K562 (cell line): ENCODE results near the gene ARAF. TPM values are rescaled to one million over a fixed set of nuclear protein-coding genes. Genes with fewer than 3 reads are reported as not detected.

Experiments
- ARID2 ChIP-seq: fragments of 450-650 bp; IDR thresholded peaks from 2 replicates; pipeline ENCODE4 v1.6.1; 2017; ENCODE audit warnings: antibody characterized with exemption, mild to moderate bottlenecking
- ARNT ChIP-seq, 2 experiments: fragments of 450-650 bp; IDR thresholded peaks; 2 replicates each; pipeline ENCODE4 v1.6.1; 2016; ENCODE audit warnings: mild to moderate bottlenecking in 1 of 2
- CEBPB ChIP-seq: fragments of 450-650 bp; IDR thresholded peaks from 2 replicates; pipeline ENCODE4 v1.6.1; 2016; ENCODE audit warnings: missing genetic modification characterization, missing compliant biosample characterization
- ETS2 ChIP-seq: IDR thresholded peaks from 2 replicates; pipeline ENCODE4 v1.6.1; 2016; ENCODE audit warnings: borderline replicate concordance, missing genetic modification characterization, mild to moderate bottlenecking, moderate library complexity, missing compliant biosample characterization; ENCODE audit not compliant: poor library complexity, severe bottlenecking
- FOXA3 ChIP-seq, 2 experiments: fragments of 450-650 bp in 1 of 2; sonication (generic) in 1 of 2; formaldehyde crosslinking; IDR thresholded peaks in 1 of 2; conservative IDR thresholded peaks in 1 of 2; 2 replicates each; pipeline versions ENCODE4 v1.4.0 to v1.8.0; 2020 to 2022; ENCODE audit warnings: mild to moderate bottlenecking in 2 of 2, missing genetic modification reagents in 1 of 2
- GABPB1 ChIP-seq: sonication (generic); formaldehyde crosslinking; IDR thresholded peaks from 2 replicates; pipeline ENCODE4 v1.8.0; 2022; ENCODE audit warnings: mild to moderate bottlenecking, missing genetic modification reagents
- HDAC2 ChIP-seq: fragments of 450-650 bp; IDR thresholded peaks from 2 replicates; pipeline ENCODE4 v1.6.1; 2016; ENCODE audit warnings: mild to moderate bottlenecking
- KDM1A ChIP-seq, 2 experiments: fragments of 450-650 bp; IDR thresholded peaks; 2 replicates each; pipeline ENCODE4 v1.6.1; 2016; ENCODE audit warnings: mild to moderate bottlenecking in 2 of 2
- LCOR ChIP-seq: sonication (generic); formaldehyde crosslinking; IDR thresholded peaks from 2 replicates; pipeline ENCODE4 v1.8.0; 2022; ENCODE audit warnings: mild to moderate bottlenecking, missing genetic modification reagents
- MAFK ChIP-seq: IDR thresholded peaks from 2 replicates; pipeline ENCODE4 v1.6.1; 2011; ENCODE audit warnings: low read length, improper control_type of control experiment
- PHF8 ChIP-seq: fragments of 200-600 bp; sonication (generic); IDR thresholded peaks from 2 replicates; pipeline ENCODE4 v1.6.1; 2012; ENCODE audit warnings: mixed run types, mild to moderate bottlenecking, inconsistent platforms, low read length, moderate library complexity, borderline replicate concordance
- SRSF1 ChIP-seq: fragments of 200-400 bp; formaldehyde crosslinking; IDR thresholded peaks from 2 replicates; pipeline ENCODE4 v1.6.1; 2017; ENCODE audit warnings: mild to moderate bottlenecking, low read depth, low read length, moderate library complexity
- TAF7 ChIP-seq: fragments of 450-650 bp; IDR thresholded peaks from 2 replicates; pipeline ENCODE4 v1.6.1; 2016; ENCODE audit warnings: missing genetic modification characterization, missing compliant biosample characterization
- ZNF197 ChIP-seq: fragments of 200-800 bp; sonication (Bioruptor generic); IDR thresholded peaks from 2 replicates; pipeline ENCODE4 v1.6.1; 2016; ENCODE audit warnings: low read depth, missing genetic modification characterization, missing compliant biosample characterization
- polyA plus RNA-seq, 8 experiments: library from polyadenylated mRNA; depleted of rRNA in 4 of 8; stranded (reverse) in 5 of 8; unstranded in 3 of 8; fragments of >200 nt; fragmentation: Nextera tagmentation in 2 of 8; fragmentation: Illumina TruSeq in 1 of 8; extraction: Ambion mirVana in 2 of 8; extraction: Trizol in 1 of 8; gene quantifications; 2 replicates each; pipeline versions ENCODE4 v1.2.1 to v1.2.3, GENCODE V29; 2011 to 2014; ENCODE audit warnings: inconsistent platforms in 1 of 8, missing spikeins in 1 of 8
- total RNA-seq, 7 experiments: library from RNA; depleted of rRNA in 6 of 7; stranded (reverse); fragments of >200 nt in 6 of 7; fragmentation: Illumina TruSeq in 2 of 7; extraction: Trizol in 2 of 7; gene quantifications; 2 replicates each; pipeline versions ENCODE4 v1.2.1 to v1.2.3, GENCODE V29; 2011 to 2021; ENCODE audit warnings: low replicate concordance in 1 of 7
- TF ChIP-seq, protein P1 (sequence below): IDR thresholded peaks from 2 replicates; pipeline ENCODE4 v1.6.1; 2011; ENCODE audit not compliant: insufficient read length; ENCODE audit errors: extremely low read depth
- TF ChIP-seq, protein P2 (sequence below): fragments of 250-450 bp; sonication (Bioruptor Pico); IDR thresholded peaks from 2 replicates; pipeline ENCODE4 v1.9.0; 2021; ENCODE audit warnings: mild to moderate bottlenecking
- TF ChIP-seq, protein P3 (sequence below), 2 experiments: IDR thresholded peaks in 1 of 2; conservative IDR thresholded peaks in 1 of 2; 2 replicates each; pipeline ENCODE4 v1.6.1; 2016; ENCODE audit warnings: low read depth in 2 of 2, mild to moderate bottlenecking in 1 of 2, missing compliant biosample characterization in 1 of 2, missing genetic modification characterization in 1 of 2, moderate library complexity in 1 of 2

ARAF gene
- total and polyA plus RNA-seq, 9 of the 15 experiments (the other 6 are each of a cell fraction or from before 2014, with no cell fraction given) = 5.5 to 70.0 (median 29.4) TPM

DNA sequence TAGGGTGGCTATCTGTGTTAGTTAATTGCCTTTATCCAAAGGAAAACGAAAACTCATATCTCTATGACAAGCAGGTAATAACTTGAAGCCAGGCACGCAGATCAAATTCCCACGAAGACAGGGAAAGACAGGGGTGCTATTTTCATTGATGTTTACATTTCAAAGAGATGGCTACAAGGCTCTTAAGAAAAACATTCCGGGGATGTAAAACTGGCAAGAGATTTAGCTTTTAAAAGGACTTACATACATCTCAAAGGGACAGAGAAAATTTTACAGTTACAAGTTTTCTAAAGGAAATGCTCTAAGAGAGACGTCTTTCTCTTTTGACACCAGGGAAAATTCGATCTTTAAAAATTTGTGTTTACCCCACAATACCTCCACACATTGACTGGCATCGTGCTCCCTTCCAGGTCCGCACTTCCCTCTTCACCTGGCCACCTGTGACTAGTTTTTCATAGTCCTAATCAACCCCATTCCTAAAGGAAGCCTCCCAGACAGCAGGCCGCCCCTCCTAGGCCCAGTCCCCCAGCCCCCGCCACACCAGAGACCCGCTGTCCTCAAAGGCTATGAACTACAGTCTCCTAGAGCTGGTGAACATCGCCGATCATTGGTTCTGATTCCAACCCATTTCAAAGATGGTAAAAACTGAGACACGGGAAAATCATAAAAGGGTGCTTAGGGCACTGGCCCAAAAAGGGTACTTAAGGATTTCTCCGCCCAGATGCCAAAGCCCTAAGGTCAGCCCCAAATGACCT lies 649 bp upstream of the ARAF start (continued):
- no peak for TF ChIP-seq FOXA3 (CRISPR knock-in tag; conservative IDR thresholded peaks at IDR 0.05 in 1 of 2, IDR thresholded peaks at IDR 0.05 in 1 of 2)
- TF ChIP-seq, protein P1, sequence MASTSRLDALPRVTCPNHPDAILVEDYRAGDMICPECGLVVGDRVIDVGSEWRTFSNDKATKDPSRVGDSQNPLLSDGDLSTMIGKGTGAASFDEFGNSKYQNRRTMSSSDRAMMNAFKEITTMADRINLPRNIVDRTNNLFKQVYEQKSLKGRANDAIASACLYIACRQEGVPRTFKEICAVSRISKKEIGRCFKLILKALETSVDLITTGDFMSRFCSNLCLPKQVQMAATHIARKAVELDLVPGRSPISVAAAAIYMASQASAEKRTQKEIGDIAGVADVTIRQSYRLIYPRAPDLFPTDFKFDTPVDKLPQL = no peak
- TF ChIP-seq, protein P2, sequence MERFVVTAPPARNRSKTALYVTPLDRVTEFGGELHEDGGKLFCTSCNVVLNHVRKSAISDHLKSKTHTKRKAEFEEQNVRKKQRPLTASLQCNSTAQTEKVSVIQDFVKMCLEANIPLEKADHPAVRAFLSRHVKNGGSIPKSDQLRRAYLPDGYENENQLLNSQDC (CRISPR knock-in tag) = no peak
- no peak for TF ChIP-seq ARID2
- TF ChIP-seq TAF7 (tag) = no peak
- TF ChIP-seq ZNF197 (CRISPR knock-in tag) = no peak
- no peak for TF ChIP-seq SRSF1
- TF ChIP-seq, protein P3, sequence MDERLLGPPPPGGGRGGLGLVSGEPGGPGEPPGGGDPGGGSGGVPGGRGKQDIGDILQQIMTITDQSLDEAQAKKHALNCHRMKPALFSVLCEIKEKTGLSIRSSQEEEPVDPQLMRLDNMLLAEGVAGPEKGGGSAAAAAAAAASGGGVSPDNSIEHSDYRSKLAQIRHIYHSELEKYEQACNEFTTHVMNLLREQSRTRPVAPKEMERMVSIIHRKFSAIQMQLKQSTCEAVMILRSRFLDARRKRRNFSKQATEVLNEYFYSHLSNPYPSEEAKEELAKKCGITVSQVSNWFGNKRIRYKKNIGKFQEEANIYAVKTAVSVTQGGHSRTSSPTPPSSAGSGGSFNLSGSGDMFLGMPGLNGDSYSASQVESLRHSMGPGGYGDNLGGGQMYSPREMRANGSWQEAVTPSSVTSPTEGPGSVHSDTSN (CRISPR knock-in tag; IDR thresholded peaks at IDR 0.05; ENCODE audit: low read depth) = no peak
- TF ChIP-seq, protein P3 (tag; conservative IDR thresholded peaks at IDR 0.05; ENCODE audit: low read depth) = no peak
- TF ChIP-seq HDAC2 = peak; percentile 94
- 0 out of 4 replicates have a peak, but pooled peaks of 1 of the 2 experiments have one; percentile 33 for TF ChIP-seq ARNT (IDR thresholded peaks at IDR 0.05)
- TF ChIP-seq MAFK = no peak
- TF ChIP-seq GABPB1 (CRISPR knock-in tag) = no peak
- TF ChIP-seq ETS2 (tag) = no peak
- no peak for TF ChIP-seq CEBPB (tag)
- no peak for TF ChIP-seq LCOR (CRISPR knock-in tag)
- peak; percentile 84 to 94 for TF ChIP-seq KDM1A (IDR thresholded peaks at IDR 0.05)
- TF ChIP-seq PHF8 = peak; percentile 7; the same call in 1 of the 2 replicates
